EL (cell line): Measurements from ENCODE around the gene SKP1.
A peak's percentile ranks its signal among the peaks of the same experiment; 100 is the strongest.

Source experiments
- DNase-seq: peaks from one replicate; pipeline ENCODE4 v3.0.0-alpha.2; 2016

The SKP1 gene

GRCh38 chr5:134107779-134108178 is 69.0 kb downstream of the SKP1 start:
- no peak for DNase-seq

GRCh38 chr5:134106991-134107701 is 69.6 kb downstream of the SKP1 start:
- DNase-seq: no peak

GRCh38 chr5:134103998-134104654 is 72.6 kb downstream of the SKP1 start:
- no peak for DNase-seq

GRCh38 chr5:134103397-134103796 is 73.4 kb downstream of the SKP1 start:
- DNase-seq: no peak

GRCh38 chr5:134101686-134102439 is 74.9 kb downstream of the SKP1 start:
- peak; percentile 44 for DNase-seq

GRCh38 chr5:134100283-134101091 is 76.3 kb downstream of the SKP1 start:
- peak; percentile 52 for DNase-seq

- DNase-seq: no peak
These were observed 76.8 kb downstream of the SKP1 start for GRCh38 chr5:134099939-134100282.

- DNase-seq: no peak
These were observed 77.4 kb downstream of the SKP1 start for GRCh38 chr5:134099288-134099872.
